Measurements from ENCODE around the gene BEND3.

BEND3 gene

DNA sequence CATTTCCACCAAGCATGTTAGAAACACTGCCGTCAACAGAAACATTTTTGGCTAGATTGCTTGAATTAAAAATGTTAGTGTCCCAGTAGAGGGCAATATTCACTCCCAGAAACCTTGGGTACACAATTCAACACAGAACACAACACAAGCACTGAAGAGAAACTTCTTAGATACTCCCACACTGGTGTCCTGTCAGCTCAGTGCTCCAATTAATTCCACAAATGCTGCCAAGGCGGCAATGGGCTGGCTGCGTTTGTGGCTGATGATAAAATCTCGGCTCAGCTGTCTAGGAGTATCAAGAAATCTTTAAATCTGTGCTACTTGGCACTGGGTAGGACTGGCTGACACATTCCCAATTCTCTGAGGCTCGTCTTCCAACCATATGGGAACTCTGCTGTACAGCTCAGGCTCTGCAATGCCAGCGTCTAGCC is 39.3 kb downstream of the BEND3 start:
- TF ChIP-seq, protein P1, sequence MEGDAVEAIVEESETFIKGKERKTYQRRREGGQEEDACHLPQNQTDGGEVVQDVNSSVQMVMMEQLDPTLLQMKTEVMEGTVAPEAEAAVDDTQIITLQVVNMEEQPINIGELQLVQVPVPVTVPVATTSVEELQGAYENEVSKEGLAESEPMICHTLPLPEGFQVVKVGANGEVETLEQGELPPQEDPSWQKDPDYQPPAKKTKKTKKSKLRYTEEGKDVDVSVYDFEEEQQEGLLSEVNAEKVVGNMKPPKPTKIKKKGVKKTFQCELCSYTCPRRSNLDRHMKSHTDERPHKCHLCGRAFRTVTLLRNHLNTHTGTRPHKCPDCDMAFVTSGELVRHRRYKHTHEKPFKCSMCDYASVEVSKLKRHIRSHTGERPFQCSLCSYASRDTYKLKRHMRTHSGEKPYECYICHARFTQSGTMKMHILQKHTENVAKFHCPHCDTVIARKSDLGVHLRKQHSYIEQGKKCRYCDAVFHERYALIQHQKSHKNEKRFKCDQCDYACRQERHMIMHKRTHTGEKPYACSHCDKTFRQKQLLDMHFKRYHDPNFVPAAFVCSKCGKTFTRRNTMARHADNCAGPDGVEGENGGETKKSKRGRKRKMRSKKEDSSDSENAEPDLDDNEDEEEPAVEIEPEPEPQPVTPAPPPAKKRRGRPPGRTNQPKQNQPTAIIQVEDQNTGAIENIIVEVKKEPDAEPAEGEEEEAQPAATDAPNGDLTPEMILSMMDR (IDR thresholded peaks at IDR 0.05; ENCODE audit: control insufficient read depth, insufficient read depth, low read depth, low read length, missing control alignments) = peak; percentile 32
- no peak overlapping the region for H3K4me3 ChIP-seq (ENCODE audit: control insufficient read depth, low read depth, low read length)
- DNase-seq (ENCODE audit: low read depth) = peak; percentile 23

DNA sequence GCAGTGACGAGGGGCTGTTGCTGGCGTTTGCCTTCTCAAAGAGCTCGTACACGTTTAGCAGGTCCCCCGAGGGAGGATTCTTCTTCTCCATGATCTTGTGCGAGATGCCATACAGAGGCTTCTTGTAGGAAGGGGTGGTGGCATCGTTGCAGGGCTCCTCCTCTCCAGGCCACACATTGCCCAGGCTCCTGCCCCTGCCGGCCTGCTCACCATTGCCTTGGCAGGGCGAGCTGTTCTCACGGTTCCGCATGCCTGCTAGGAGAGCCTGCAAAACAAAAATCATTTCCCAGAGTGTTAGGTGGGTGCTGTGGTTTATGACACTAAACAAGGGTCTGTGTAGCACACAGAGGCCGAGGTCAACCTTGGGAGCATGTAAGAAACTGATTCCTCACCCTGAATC is 44.6 kb downstream of the BEND3 start:
- TF ChIP-seq, protein P1 (IDR thresholded peaks at IDR 0.05; ENCODE audit: control insufficient read depth, insufficient read depth, low read depth, low read length, missing control alignments) = no peak
- no peak overlapping the region for H3K4me3 ChIP-seq (ENCODE audit: control insufficient read depth, low read depth, low read length)
- no peak for DNase-seq (ENCODE audit: low read depth)

DNA sequence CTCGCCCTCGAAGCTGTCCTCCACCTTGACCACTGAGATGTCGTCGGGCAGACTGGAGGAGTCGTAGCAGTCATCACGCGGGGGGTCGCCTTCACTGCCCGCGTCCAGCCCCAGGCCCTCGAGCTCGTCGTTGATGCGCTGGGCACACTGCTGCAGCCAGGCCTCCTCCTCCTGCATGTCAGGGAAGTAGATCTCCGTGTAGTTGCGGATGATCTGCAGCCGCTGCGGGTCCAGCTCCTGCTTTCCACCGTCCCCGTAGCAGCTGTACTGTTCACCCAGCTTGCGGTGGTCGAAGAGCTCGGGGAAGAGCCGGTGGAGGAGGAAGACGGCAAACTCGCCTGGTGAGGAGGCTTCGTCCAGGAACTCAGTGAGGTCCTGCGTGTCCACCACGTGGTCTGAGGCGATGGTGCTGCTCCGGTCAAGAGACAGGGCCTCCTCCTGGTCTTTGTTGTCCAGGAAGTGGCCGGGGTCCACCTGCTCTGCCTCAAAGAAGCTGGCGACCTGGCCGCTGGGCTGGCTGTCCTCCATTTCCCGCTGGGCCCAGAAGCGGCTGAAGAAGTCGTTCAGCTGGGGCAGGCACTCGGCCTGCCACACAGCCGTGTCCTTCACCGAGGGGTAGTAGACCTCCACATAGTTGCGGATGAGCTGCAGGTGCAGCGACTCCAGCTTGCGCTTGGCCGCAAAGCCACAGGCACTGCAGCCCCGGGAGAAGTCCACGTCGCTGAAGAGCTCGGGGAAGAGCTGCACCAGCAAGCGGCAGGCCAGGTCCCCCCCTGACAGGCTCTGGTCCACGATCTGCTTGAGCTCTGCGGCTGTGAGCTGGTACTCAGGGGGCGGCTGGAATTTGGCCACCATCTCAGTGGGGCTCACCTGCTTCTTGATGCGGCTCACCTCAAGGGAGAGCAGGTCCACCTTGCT is 45.4 kb downstream of the BEND3 start:
- no peak for DNase-seq (ENCODE audit: low read depth)
- TF ChIP-seq, protein P1 (IDR thresholded peaks at IDR 0.05; ENCODE audit: control insufficient read depth, insufficient read depth, low read depth, low read length, missing control alignments) = no peak
- H3K4me3 ChIP-seq (ENCODE audit: control insufficient read depth, low read depth, low read length) = no peak overlapping the region

DNA sequence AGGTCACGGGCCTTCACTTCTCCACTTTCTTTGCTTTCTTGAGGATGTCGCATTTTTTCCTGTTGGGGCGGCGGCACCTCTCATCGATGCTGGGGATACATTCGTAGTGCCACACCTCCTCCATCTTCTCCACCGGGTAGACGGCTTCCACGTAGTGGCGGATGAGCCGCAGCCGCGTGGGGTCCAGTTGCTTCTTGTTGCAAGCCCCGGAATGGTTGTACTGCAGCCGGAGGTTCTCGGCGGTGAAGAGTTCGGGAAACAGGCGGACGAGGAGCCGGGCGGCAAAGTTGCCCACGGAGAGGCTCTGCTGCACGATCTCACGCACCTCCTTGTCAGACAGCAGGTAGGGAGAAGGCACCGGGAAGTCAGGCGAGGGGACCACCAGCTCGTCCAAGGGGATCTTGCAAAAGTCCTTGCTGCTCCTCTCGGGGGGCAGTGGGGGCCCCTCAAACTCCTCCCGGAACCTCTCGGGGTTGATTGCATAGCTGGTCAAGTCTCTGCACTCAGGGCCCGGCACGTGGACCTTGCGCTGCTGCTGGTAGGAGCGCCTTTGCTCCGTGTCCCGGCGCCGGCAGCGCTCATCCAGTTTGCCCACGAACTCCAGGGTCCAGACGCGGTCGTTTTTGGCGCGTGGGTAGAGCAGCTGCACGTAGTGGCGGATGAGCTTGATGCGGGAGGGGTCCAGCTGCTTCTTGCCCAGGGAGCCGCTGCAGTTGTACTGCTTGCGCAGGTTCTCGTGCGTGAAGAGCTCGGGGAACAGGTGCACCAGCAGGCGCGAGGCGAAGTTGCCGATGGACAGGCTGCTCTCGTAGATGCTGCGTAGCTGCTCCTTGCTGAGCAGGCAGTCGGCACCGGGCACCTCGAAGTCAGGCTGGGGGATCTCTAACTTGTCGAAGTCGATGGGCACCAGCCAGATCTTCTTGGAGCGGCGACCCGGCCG is 46.4 kb downstream of the BEND3 start:
- no peak overlapping the region for H3K4me3 ChIP-seq (ENCODE audit: control insufficient read depth, low read depth, low read length)
- no peak for DNase-seq (ENCODE audit: low read depth)
- TF ChIP-seq, protein P1 (IDR thresholded peaks at IDR 0.05; ENCODE audit: control insufficient read depth, insufficient read depth, low read depth, low read length, missing control alignments) = no peak

DNA sequence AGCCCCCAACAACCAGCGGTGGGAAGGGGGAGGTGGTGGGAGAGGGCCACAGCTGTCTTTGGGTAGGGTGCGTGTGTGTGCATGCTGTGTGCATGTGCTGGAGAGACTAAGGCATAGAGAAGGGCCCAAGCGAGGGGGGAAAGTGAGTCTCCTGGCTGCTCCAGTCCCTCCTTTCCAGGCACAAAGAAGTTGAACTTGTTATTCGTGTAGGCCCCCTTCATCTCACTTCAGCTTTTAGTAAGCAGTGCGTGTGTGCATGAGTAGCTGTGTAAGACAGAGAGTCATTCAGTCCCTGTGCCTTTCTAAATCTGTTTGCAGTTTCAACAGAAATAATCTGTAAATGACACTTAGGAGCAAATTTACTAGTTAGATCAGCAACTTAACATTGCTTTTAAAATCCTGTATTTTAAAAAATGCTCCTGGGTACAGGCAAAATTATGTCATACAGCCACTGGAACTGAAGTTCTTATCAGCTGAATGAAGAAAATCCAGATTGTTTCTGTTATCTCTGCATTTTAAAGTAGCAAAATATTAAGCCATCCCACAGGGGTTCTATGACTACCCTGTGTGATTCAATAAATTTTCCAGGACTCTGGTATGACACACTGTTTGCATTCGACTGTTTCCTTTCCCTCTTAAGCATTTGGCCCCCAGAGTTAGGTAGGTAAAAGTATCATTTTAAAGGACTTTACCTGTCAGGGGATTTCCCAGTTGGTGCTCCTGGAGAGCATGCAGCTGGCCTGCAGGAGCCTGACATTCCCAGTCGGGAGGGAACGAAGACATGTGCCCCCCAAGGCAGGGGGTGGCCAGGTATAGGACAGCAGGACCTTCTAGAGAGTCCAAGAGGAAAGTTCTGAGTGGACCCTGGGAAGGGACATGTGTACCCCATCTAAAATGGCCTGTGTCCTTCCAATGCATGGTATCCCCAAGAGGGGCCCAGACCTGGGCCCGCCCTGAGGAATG is 48.3 kb downstream of the BEND3 start:
- DNase-seq (ENCODE audit: low read depth) = no peak
- no peak overlapping the region for H3K4me3 ChIP-seq (ENCODE audit: control insufficient read depth, low read depth, low read length)
- TF ChIP-seq, protein P1 (IDR thresholded peaks at IDR 0.05; ENCODE audit: control insufficient read depth, insufficient read depth, low read depth, low read length, missing control alignments) = no peak
